GM18498 (cell line): ENCODE data around the gene NCMAP.

ENCODE experiments used
- ATAC-seq: cut with Tn5 transposase; IDR thresholded peaks from one replicate; pipeline ENCODE4 v1.9.1; 2021; ENCODE audit warnings: mild to moderate bottlenecking, moderate library complexity; ENCODE audit not compliant: unreplicated experiment

The NCMAP gene

GRCh38 chr1:24621121-24621520 lies 65.2 kb downstream of the NCMAP start:
- no peak for ATAC-seq

- no peak for ATAC-seq
Observed at GRCh38 chr1:24622218-24622617, 66.3 kb downstream of the NCMAP start.

- no peak for ATAC-seq
Observed at GRCh38 chr1:24632832-24633175, 76.9 kb downstream of the NCMAP start.

GRCh38 chr1:24635195-24635843 lies 79.4 kb downstream of the NCMAP start:
- ATAC-seq = no peak

- ATAC-seq = no peak
Observed at GRCh38 chr1:24636661-24637357, 80.9 kb downstream of the NCMAP start.

GRCh38 chr1:24639094-24639493 lies 83.2 kb downstream of the NCMAP start:
- no peak for ATAC-seq

- ATAC-seq = no peak
Observed at GRCh38 chr1:24639881-24640280, 84.0 kb downstream of the NCMAP start.

- no peak for ATAC-seq
Observed at GRCh38 chr1:24640288-24640687, 84.4 kb downstream of the NCMAP start.

- ATAC-seq = no peak
Observed at GRCh38 chr1:24641646-24642151, 85.8 kb downstream of the NCMAP start.

GRCh38 chr1:24642481-24643362 lies 86.8 kb downstream of the NCMAP start, which contains the start of gene SRRM1:
Gene SRRM1 (plus strand): TSS chr1:24643302. CDS start chr1:24643327, 25 bp downstream.
- peak; percentile 85 for ATAC-seq

- peak; percentile 31 for ATAC-seq
Observed at GRCh38 chr1:24643363-24644099, 87.6 kb downstream of the NCMAP start.

GRCh38 chr1:24644100-24644384 lies 88.2 kb downstream of the NCMAP start:
- ATAC-seq = no peak

- no peak for ATAC-seq
Observed at GRCh38 chr1:24648919-24649318, 93.0 kb downstream of the NCMAP start.

- ATAC-seq = no peak
Observed at GRCh38 chr1:24652382-24652781, 96.5 kb downstream of the NCMAP start.

- no peak for ATAC-seq
Observed at GRCh38 chr1:24654010-24654409, 98.1 kb downstream of the NCMAP start.

- ATAC-seq = no peak
Observed at GRCh38 chr1:24656046-24656445, 100.2 kb downstream of the NCMAP start.

- no peak for ATAC-seq
Observed at GRCh38 chr1:24657781-24658180, 101.9 kb downstream of the NCMAP start.
